EH (cell line): Measurements from ENCODE around the gene LRRC4.

Experiments
- DNase-seq: peaks from one replicate; pipeline ENCODE4 v3.0.0-alpha.2; 2015; ENCODE audit warnings: low read depth

Gene LRRC4

DNA sequence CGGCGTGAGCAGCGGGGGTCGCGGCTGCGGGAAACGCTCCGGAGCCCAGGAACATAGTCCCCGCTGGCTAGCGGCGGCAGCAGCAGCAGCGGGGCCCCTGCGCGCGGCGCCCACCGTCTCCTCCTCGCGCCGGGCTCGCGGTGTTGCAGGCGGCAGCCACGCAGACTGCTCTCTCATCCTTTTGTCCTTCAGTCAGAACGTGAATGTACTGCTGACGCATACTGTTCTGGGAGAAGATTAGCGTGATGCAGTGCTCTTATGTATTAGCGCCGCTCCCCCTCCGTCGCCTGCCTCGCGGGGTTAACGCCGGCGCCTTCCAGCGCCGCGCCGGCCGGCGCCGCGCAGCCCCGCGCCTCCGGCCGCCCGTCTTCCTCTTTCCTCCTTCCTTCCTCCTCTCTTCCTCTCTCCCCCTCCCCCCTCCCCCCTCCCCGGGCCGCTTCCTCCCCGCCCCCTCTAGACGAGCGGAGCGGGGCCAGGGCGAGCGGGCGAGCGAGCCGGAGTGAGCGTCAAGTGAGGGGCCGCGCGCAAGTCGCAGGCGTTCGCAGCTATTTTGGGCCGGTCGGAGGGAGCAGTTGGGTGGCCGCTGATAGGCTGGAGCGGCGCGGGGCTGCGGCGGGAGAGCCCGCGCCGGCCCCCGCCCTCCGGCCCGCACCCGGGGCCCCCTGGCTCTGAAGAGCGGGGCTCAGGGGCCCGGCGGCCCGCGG, 816 bp upstream of the LRRC4 start:
- peak; percentile 92 for DNase-seq

DNA sequence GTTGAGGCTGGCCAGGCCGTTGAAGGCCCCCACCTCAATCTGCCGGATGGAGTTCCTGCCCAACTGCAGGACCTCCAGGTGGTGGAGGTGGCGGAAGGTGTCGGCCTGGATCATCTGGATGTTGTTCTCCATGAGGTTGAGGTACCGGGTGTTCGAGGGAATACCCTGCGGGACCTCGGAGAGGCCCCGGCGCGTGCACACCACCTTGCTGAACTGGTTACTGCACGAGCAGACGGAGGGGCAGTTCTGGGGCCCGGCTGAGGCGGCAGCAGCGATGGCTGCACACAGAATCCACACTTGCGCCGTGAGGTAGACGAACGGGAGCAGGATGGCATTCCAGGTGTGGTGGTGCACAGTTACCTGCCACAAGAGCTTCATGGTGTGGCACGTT, 979 bp downstream of the LRRC4 start:
- DNase-seq, result no peak

DNA sequence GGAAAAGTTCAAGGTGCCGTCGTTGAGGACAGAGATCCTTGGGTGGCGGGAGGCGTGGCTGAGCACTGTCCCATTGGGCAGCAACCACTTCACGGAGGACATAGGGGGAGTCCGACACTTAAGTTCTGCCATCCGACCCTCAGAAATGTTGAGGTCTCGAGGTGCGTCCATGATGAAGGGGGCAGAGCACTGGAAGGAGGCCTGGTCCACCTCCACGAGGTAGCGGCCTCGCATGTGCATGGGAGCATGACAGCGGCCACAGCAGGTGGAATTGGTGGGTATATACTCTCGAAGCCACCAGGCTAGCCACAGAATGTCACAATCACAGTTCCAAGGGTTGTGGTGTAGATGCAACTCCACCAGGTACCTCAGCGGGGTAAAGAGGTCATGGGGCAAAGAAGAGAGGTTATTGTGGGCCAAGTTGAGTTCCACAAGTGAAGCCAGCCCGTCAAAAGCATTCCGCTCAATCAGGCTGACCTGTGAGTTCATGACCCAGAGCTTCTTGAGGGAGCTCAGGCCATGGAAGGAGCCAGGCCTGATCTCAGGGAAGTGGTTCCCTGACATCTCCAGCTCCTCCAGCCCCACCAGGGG, 1.7 kb downstream of the LRRC4 start:
- no peak for DNase-seq

DNA sequence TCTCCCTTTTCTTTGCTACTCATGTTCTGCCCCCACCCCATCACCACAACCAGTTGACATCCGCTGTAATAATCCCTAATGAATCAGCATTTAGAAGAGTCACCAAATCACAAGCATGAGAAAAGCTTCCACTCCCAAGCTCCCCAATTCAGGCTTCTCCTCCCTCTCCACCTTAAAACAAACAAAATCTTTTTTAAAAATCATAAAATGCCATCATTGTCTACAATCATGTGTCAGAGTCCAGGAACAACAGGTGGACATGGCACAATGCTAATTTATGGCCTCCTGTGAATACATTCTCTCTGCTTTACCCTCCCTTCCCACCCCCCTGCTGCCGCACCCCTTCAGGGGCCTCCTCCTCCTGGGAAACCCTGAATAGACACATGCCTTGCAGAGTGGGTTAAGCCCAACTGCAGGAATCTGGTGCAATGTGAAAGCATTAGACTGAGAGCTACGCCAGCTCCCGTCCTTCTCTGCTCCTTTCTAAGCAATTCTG, 3.7 kb downstream of the LRRC4 start:
- no peak for DNase-seq

DNA sequence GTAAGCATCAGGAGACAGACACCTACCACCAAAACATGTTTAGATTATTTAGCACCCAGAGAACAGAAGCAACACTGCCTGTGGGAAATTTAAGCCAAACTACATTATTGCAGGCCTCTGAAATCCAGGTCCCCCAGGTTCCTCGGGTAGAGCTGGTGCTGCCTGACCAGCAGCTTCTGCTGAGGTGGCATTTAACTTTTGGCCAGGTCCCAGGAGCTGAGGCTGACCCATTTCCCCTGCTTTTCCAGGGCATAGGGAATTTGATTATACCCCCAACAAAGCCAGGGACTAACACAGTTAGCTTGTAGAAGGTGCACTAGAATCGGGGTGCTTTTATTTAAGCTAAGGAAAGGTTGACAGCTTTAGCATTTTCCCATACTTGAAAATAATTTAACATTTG, 4.7 kb downstream of the LRRC4 start:
- DNase-seq, result no peak

DNA sequence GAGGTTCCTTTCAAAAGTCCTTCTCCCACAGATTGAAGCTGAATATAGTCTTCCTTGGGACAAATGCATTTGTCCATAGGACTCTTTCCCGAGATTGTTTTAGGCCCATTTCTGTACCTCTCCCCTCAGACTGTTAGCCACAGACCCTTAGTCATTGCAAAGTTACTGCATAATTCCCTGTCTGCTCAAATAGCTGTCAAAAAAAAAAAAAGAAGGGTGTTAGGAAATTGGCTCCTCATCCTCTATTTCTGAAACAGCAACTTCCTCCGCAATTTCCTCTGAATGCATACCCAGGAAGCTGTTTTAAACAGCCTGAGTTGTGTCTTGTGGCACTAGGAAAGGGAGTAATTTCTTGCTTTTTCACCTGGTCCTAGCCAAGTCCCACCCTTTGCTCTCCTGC, 5.4 kb downstream of the LRRC4 start:
- no peak for DNase-seq

DNA sequence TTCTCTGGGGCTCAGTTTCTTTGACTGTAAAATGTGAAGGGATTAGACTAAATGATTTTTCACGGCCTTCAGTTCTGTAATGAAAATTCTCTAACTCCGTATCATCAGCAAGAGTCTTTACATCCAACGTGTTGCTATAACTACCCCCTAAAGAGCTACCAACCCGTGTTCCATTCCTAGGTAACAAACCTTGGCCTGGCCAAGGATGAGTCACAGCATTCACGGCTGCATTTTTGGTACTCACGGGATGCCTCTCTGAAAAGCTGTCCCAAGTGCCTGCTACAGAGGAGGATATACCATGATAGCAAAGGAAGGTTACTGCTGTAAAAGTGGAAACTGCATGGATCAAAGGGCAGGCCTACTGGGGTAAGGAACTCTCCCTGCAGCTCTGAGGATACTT, 5.9 kb downstream of the LRRC4 start:
- peak; percentile 56 for DNase-seq

DNA sequence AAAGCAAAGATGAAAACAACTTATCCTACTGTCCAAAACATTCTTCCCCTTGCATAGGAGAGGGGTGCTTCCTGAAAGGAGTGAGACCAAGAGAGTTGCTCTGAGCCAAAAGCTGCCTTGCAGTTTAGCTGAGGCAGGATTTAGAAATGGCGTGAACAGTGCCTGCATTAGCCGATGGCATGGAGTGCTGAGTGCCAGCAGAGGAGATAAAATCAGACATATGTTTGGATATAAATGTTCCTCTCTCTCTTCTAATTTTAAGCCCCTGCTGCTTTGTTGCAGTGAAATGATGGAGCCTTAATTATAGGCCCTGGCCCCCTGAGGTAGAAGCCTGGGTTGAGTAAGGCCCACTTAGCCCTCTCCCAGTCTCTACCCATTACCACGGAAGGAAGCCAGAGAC, 7.1 kb downstream of the LRRC4 start:
- DNase-seq, result no peak

DNA sequence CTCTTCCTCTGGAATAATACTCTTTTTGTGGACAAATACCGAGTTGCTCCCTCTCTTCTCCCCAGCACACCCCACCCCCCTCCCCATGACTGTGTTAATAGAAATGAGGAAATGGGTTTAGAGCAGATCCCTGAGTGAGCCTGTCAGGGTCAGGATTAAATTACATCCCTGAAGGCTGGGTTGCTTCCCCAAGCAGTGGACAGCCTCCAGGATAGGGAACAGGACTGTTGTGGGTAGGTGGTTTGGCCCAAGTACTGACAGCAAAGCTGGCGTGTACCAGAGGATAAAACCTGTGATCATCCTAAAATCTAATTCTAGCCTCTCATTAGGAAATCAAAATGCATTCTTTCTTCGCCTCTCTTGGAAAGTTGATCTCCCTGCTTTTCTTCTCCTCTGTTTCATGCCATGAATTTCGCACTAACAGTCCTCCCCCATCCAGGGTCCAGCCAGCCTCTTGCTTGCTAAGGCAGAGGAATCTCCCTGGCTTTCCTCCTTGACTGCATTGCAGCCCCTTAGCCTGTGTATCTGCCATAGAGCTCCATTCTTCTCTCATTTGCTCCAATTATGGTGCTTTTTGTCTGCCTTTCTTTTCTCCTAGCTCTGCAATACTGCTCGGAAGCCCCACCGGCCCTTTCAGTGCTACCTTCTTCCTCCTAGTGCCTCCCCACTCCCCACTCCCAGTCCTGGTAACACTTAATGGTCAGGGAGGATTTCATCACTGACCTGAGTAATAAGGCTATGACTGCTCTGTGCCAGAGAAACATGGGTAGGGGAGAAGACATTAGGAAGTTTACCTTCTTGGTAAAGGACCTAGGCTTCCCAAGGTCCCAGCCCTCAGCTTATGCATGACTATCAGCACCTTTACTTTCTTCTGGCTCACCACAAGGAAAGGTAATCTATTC, 8.4 kb downstream of the LRRC4 start:
- DNase-seq, result peak; percentile 91

DNA sequence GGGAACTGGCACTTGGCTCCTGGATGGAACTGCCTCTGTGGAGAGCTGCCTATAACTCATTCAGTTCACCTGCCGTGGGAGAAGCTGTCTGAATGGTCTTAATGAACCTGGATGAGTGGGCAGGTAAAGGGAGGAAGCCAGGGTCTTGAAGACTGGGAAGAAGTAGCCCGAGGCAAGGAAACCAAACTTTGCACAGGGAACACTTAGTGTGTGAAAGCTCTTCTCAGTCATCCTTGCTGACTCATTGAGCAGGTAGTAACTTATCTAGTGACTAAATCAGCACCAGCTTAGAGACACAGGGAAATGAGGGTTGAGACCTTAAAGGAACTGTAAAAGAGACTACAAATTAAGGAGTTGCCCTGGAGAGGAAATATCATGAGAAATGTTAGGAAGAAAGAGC, 9.9 kb downstream of the LRRC4 start:
- DNase-seq, result peak; percentile 37

DNA sequence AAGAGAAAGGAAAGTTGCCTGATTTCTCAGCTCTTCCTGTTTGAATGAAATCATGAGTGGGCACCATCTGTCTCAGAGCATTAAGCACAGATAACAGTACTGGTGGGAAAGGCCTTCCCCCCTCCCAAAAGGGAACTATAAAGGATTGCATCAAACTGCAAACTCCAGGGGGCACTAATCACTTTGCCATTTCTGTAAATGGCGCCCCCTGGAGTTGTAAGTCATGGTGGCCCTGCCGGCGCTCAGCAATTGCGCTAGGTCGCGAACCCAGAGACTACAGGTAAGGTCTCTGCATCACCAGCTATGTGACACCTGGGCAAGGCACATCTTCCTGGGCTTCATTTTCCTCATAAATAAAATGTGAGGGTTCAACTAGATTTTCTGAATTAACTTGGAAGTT, 11.1 kb downstream of the LRRC4 start:
- no peak for DNase-seq

DNA sequence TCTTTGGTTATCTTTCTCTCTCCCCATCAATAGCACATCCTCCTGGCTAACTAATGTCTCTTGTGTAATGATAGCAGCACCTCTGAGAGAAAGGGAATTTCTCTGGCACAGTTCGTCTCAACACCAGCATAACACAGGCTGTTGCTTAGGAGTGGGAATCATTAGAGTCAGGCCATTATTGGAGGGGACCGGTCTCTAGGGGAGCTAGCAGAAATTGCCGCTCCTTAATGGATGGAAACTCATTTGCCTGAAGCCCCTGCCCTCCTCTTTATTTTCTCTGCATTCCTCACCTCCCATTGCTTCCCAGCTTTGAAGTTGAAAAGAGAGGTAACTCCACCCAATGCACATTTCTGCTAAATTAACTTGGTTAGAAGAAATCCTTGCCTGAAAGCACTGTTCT, 11.9 kb downstream of the LRRC4 start:
- DNase-seq, result no peak

DNA sequence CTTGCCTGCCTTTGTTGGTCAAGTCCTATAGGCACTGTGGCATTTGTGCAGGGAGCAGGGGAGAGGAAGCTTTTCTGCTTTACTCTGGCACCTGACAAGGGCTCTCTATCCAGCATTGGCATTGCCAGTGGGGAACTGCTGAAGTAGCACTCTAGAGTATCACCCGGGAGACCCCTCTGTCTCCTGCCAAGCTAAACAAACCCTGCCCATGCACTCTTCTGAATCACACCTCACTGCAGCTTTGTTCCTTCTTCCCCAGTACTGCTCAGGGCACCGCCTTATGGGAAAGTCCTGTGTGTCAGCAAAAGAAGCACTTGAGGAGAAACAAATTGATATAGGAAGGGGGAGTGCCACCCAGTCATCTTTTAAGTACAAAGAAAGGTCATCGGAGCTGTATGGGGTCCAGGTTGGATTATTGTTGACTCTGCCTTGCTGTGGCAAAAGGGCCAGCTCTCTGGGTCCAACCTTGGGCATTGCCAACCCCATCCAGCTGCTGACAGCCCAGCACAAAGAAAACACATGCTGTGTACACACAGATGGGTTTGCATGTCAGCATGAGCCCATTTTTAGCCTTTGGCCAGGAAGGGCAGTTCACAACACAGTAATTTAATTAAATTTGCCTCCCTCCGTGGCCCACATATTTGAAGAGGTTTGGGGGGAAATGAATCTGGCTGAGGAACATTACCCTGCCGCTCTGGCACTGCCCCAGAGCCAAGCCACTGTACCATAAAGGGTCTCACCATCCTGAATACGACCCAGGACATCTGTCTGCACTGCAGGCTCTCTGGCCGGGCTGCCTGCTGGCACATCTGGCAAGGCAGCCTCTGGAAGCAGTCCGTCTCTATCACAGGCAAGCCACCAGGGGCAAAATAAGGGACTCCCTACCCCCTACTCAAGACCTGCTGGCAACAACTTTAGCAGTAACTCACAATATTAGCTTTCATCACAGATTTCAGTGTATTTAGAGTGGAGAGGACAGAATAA, 13.1 kb downstream of the LRRC4 start:
- no peak for DNase-seq

DNA sequence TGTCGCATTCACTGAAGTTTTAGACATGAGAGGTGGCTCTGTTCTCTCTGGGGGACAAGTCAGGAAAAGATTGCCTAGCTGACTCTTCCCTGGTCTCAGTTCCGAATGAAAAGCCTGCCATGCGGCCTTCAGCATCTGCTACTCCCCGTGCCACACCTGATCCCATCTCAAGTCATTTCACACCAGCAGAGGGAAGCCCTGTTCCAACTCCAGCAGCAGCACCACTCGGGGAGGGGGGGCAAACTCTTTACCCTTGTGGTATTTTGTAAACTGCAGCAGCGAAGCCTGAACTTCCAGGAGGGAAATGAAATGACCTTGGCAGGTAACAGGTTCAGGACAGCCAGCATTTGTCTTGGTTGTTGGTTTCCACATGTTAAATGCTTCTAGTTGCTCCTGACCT, 13.8 kb downstream of the LRRC4 start:
- no peak for DNase-seq

DNA sequence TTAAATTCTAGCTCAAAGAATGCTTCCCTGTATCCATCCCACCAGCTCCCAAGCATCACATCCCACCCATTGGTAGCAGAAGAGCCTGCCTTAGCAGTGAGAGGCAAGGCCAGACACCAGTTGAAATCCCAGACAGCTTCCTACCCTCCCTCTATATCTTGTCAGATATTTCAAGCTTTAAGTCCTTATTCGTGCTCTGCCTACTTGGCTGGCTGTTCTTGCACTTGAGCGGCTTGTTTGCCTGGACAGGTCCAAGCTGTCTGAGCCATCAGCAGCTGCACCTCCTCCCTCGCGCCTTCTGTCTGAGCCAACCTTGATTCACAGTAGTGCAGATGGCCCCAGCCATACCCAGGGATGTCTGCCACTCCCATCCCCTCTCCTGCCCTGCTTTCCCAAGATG, 16.4 kb downstream of the LRRC4 start:
- no peak for DNase-seq

DNA sequence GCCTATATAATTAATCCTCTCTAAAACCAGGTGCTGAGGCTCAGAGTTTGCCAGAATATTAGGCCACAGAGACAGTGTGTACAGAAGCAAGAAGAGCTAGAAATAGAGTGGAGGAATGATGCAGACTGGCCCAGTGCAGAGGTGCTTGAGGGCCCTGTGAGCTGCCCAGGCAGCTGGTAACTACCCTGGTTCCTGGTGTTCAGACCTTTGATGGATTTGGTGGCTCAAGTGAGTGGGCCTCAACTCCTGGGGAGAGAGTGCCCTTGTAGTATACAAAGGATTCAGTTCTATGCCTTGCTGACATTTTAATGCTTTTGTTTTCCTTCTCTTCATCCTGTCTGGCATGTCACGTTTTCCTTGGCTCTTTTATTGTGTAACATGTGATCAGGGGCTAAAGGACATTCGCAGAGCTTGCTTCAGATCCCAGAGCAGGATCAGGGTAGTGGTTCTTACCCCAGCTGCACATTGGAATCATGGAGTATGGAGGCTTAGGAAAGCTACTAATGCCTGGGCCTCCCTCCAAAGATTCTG, 20.0 kb downstream of the LRRC4 start:
- DNase-seq, result no peak

DNA sequence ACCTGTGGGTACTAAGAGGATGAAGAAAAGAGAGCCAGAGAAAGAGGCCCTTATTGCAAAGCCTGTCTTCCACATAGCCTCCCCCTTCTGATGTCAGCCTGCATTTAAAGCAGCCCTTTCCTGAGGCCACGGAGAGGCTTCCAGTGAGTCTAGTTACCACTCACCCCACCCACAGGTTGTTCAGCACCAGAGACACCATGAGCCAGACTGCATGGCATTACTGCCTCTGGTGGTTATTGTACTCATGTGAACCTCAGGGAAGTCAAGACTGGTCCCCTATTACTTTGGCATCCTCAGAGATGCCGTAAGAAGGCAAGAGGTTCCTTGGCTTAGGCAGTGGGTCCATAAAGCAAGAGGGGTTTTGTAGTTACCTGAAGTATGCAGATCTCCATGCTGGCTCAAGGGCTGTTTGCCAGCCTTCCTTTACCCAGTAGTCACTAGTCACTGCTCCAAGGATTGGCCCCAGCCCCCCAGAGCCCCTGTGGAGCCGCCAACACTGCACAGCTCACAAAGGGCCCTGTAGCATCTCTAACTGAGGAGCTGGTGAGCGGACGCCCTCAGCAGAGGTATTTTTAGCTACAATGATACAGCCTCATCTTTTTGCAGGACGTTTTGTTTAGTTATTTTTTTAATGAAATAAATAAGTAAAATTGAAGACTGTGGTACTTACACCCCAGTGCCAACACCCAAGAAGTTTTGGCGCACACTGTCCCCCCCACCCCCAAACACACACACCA, 20.7 kb downstream of the LRRC4 start:
- no peak for DNase-seq

DNA sequence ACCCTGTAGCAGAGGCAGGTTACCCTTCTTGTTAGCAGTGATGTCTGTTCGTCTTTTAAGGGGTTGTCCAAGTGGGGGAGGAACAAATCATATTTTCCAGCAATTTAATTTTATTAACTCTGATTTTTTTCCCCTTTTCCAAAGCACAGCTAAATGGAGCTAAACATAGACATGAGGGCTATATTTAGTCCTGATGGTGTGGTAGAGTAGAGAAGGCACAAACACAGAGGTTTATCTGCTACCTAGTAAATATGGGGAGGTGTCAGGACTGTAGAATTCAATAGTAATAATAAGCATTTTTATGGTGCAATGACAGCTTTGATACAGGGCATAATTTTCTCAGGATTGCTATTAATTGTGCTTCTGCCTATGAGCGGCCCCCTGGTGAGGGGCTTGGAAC, 22.5 kb downstream of the LRRC4 start:
- DNase-seq, result no peak

DNA sequence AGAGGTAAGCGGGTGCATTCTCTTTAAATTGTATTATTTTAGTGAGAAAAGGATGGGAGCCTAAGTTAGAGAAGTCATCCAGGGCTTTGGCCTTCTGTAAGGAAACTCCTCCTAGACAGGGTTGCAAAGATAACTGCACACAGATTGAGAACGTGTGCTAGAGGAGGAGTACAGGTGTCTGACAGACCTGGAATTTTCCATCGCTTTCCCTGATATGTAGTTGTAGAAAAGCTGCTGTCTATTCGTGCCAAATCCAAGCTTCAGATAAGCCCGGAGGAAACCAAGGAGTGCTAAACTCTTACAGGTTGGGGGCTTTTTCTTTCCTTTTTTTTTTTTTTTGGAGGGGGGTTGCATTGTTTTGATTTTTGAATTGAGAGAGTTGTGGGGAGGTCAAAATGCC, 23.1 kb downstream of the LRRC4 start:
- DNase-seq, result no peak

DNA sequence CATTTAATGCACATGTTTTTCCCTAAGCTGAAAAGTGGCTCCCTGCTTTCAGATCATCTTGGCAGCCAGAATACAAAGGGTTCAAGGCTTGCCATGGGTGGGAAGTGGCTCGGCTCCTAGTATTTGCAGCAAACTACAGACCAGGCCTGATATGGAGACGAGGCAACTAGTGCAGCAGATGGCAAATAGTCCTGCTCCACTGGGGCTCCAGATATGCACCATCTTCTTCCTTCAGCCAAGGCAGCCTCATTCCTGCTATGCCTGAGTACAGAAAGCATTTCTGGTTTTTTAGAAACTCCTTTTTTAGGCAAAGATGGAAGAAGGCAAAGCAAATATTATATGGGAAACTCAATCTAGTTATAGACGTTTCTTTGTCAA, 23.9 kb downstream of the LRRC4 start:
- DNase-seq, result no peak
